Stimulated activated CD4-positive, alpha-beta T cell treated with anti-CD3 and anti-CD28 coated beads, Interleukin-12 subunit alpha, Interleukin-12 subunit beta, amount 100 ng/mL, for 48 hours (primary cell): Measurements from ENCODE around the gene PCDHGC4.

Source experiments
- DNase-seq, 3 donors: peaks; one replicate each; pipeline ENCODE4 v3.0.0-alpha.2; 2020; ENCODE audit warnings: low read depth in 2 of 3, low spot score in 1 of 3

PCDHGC4 gene

DNA sequence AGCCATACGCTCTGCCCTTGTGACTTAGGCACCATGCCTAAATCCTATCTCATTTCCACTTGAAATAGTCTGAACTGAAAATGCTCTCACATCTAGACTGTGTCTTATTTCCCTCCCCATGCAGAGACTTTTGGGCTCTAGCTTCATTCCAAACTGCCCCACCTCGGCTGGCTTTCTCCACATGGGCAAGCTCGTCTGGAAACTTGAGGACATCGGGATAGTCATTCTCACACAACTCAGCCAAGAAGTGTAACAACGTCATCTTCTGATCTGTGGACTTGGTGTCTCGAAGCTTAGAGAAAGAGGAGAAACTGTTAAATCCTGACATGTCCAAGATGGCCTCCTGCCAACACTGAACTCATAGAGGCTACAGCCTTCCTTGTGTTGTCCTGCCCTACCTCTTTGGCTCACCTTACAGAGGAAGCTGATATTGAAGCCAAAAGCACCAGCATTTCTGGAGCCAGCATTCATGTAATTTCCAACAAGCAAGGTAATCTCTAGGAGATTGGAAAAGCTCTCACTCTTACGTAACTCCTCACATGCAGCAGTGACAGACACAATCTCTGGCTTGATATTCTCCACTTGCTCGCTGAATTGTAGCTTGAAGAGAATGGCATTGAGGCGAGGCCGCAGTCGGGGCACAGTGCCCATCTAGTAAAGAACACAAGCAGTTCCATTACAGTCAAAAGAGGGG lies 43.6 kb downstream of the PCDHGC4 start:
- no peak for DNase-seq

- no peak for DNase-seq
Observed at GRCh38 chr5:141529002-141529401, 44.2 kb downstream of the PCDHGC4 start.

- DNase-seq, result no peak
Observed at GRCh38 chr5:141529873-141530272, 45.0 kb downstream of the PCDHGC4 start.

- no peak for DNase-seq
Observed at GRCh38 chr5:141532726-141533125, 47.9 kb downstream of the PCDHGC4 start.

DNA sequence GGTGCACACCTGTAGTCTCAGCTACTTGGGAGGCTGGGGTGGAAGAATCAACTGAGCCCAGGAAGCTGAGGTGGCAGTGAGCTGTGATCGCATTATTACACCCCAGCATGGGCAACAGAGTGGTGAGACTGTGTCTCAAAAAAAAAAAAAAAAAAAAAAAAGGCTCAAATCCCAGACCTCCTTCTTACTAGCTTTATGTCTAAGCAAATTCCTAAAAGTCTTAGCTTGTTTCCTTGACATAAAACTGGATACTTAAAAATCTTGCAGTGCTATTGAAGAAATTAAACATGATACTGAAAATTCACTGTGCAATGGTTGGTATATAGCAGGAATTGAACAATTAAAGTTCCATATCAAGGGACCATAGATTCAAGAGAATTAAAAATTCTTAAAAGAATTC lies 49.1 kb downstream of the PCDHGC4 start:
- no peak for DNase-seq

GRCh38 chr5:141534492-141535213 lies 49.8 kb downstream of the PCDHGC4 start:
- DNase-seq, result no peak
